Skeletal muscle tissue (tissue), 4 donors: ENCODE measurements around the gene CHCHD6. TPM values are rescaled to one million over a fixed set of nuclear protein-coding genes. Genes with fewer than 3 reads are reported as not detected.

Experiments
- H3K27ac ChIP-seq: one replicate; pipeline ENCODE4 v1.7.0; 2013; ENCODE audit warnings: mild to moderate bottlenecking, low read depth, low read length, inconsistent platforms
- H3K27me3 ChIP-seq, 3 donors: one replicate each; pipeline ENCODE4 v1.7.0; 2013; ENCODE audit warnings: low read length in 3 of 3; ENCODE audit not compliant: control insufficient read depth in 3 of 3, insufficient read depth in 3 of 3
- H3K36me3 ChIP-seq, 3 donors: one replicate each; pipeline ENCODE4 v1.7.0; 2013; ENCODE audit warnings: low read length in 3 of 3; ENCODE audit not compliant: control insufficient read depth in 3 of 3, insufficient read depth in 3 of 3
- H3K4me1 ChIP-seq, 3 donors: one replicate each; pipeline ENCODE4 v1.7.0; 2013; ENCODE audit warnings: low read length in 3 of 3, mild to moderate bottlenecking in 3 of 3; ENCODE audit not compliant: control insufficient read depth in 3 of 3, insufficient read depth in 3 of 3
- H3K4me3 ChIP-seq, 3 donors: one replicate each; pipeline ENCODE4 v1.7.0; 2013; ENCODE audit warnings: low read length in 3 of 3
- H3K9ac ChIP-seq, 3 donors: one replicate each; pipeline ENCODE4 v1.7.0; 2013; ENCODE audit warnings: low read length in 3 of 3, mild to moderate bottlenecking in 3 of 3, moderate library complexity in 2 of 3, low read depth in 1 of 3
- H3K9me3 ChIP-seq, 3 donors: one replicate each; pipeline ENCODE4 v1.7.0; 2013; ENCODE audit warnings: low read length in 3 of 3; ENCODE audit not compliant: control insufficient read depth in 3 of 3
- total RNA-seq: library from RNA; depleted of rRNA; stranded (reverse); fragments of >200 nt; gene quantifications from one replicate; pipeline ENCODE4 v1.2.3, GENCODE V29; 2014
- donor health status: Osteomylitis.

Gene CHCHD6
- total RNA-seq, 1 donor from 2014 or later: 8.9 TPM

DNA sequence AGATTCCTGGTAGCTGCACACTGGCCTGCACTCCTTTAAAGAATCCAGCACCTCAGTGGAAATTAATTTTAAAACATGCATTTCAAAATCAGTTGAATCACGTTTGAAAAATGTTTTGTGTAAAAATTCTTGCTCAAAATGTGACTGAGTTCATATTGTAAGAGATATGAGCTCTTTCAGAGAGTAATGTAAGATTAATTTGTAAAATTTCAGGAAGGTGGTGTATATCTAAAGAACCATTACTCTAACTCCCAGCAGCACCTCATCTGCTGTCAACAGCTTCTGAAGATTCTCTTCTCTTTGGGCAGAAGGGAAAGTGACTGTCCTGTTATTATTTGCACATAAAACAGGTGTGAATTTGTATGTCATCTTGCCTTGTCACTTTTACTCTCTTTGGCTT, 181.4 kb downstream of the CHCHD6 start:
- Histone ChIP-seq H3K27me3 (no peaks in the 10 kb centered on the region), H3K4me1 (no peaks in the 10 kb centered on the region), H3K9me3 (no peaks in the 10 kb centered on the region), H3K36me3 (no peaks in the 10 kb centered on the region), H3K4me3 (no peak overlapping the region), H3K27ac (no peak overlapping the region), H3K9ac (no peak overlapping the region)

GRCh38 chr3:126886217-126886616, 182.2 kb downstream of the CHCHD6 start:
- H3K4me3 ChIP-seq: no peak overlapping the region
- no peaks in the 10 kb centered on the region for H3K36me3 ChIP-seq
- no peaks in the 10 kb centered on the region for H3K27me3 ChIP-seq

DNA sequence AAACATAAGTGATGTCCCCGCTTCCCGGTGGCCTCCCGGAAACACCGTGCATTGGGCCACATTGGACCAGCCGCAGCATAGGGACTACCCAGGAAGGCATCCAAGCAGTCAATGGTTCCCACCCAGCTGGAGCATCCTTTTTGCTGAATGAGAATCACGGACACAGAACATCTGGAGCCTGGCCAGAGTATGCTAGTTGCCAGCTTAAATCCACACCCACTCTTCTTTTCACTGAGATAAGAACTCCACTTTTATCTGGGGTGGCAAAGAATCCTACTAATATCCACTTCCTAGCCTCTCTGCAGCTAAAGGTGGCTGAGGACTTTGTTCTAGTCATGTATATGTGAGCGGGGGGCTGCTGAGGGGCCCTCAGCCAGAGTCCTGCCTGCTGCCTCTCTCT, 183.6 kb downstream of the CHCHD6 start:
- no peak overlapping the region for H3K4me3 ChIP-seq
- peaks cover 12 to 19% (median 17%) of the 10 kb centered on the region in 3 donors for H3K4me1 ChIP-seq

More at GRCh38 chr3:126886217-126886616, 182.2 kb downstream of the CHCHD6 start:
- Histone ChIP-seq H3K4me1 (peaks cover under 1 to 4% (median 4%) of the 10 kb centered on the region in 3 donors), H3K9me3 (no peaks in the 10 kb centered on the region), H3K9ac (no peak overlapping the region), H3K27ac (no peak overlapping the region)

DNA sequence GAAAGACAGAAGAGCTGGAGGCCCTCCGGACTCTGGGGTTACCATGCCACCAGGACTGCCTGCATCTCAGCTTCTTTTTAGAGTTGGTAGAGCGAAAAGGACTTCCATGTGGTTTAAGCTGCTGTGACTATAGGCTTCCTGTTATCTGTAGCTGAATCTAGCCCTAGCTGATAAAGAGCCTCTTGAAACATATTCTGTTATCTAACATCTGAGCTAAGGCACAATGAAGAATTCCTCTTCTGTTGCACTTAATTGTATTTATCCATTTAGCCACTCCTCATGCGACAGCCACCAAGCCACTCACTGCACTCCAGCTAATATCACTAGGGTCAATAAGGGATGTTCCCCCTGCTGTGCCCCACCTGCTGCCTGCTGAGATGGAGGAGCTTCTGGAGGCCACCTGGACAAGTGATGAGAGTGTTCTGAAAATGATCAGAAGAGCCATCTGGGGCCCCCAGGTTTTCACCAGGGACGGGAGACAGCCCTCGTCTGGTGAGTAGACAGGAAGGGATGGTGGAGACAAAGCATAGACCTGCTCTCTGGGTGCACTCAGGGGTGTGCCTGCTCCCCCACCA, 184.2 kb downstream of the CHCHD6 start:
- Histone ChIP-seq H3K27me3 (no peaks in the 10 kb centered on the region), H3K9me3 (no peaks in the 10 kb centered on the region), H3K4me1 (peaks cover 15 to 23% (median 20%) of the 10 kb centered on the region in 3 donors), H3K36me3 (no peaks in the 10 kb centered on the region), H3K9ac (no peak overlapping the region), H3K4me3 (no peak overlapping the region), H3K27ac (no peak overlapping the region)

More for the DNA sequence above, 183.6 kb downstream of the CHCHD6 start:
- Histone ChIP-seq H3K27ac (no peak overlapping the region), H3K9ac (no peak overlapping the region), H3K9me3 (no peaks in the 10 kb centered on the region), H3K36me3 (no peaks in the 10 kb centered on the region), H3K27me3 (no peaks in the 10 kb centered on the region)

- Histone ChIP-seq H3K36me3 (no peaks in the 10 kb centered on the region), H3K27me3 (no peaks in the 10 kb centered on the region), H3K9ac (no peak overlapping the region), H3K4me1 (peaks cover 23 to 34% (median 32%) of the 10 kb centered on the region in 3 donors), H3K27ac (no peak overlapping the region), H3K4me3 (no peak overlapping the region), H3K9me3 (no peaks in the 10 kb centered on the region)
These were observed 185.5 kb downstream of the CHCHD6 start for GRCh38 chr3:126889276-126890201.

GRCh38 chr3:126891141-126891540, 187.1 kb downstream of the CHCHD6 start:
- no peak overlapping the region for H3K4me3 ChIP-seq
- H3K36me3 ChIP-seq: no peaks in the 10 kb centered on the region
- H3K27ac ChIP-seq: no peak overlapping the region
- no peaks in the 10 kb centered on the region for H3K27me3 ChIP-seq
- H3K9ac ChIP-seq: peak overlapping the region in 1 of 3 donors; percentile 33
- H3K9me3 ChIP-seq: no peaks in the 10 kb centered on the region
- peaks cover 35 to 50% (median 47%) of the 10 kb centered on the region in 3 donors for H3K4me1 ChIP-seq

DNA sequence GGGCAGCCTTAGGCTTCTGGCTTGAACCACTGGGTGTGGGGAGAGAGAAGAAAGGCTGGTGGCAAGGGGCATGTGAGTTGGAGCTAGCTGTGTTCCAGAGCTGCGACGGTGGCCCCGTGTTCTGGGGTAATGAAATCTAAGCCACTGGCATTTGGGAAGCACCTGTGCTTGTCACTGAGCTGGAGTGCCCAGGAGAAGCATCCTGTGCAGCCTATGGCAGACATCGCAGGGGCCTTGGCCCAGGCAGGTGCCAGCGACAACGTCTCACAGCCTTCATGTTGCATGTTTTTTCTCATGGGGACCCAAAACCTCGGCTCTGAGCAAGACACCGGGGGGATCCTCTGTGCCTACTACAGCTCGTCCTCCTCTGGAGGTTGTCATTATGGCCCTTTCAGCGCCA, 187.8 kb downstream of the CHCHD6 start:
- Histone ChIP-seq H3K36me3 (no peaks in the 10 kb centered on the region), H3K4me1 (peaks cover 38 to 56% (median 53%) of the 10 kb centered on the region in 3 donors), H3K4me3 (no peak overlapping the region), H3K9ac (peak overlapping the region in 2 of 3 donors; percentile 16 to 33), H3K27ac (peak overlapping the region; percentile 41), H3K9me3 (no peaks in the 10 kb centered on the region), H3K27me3 (no peaks in the 10 kb centered on the region)

DNA sequence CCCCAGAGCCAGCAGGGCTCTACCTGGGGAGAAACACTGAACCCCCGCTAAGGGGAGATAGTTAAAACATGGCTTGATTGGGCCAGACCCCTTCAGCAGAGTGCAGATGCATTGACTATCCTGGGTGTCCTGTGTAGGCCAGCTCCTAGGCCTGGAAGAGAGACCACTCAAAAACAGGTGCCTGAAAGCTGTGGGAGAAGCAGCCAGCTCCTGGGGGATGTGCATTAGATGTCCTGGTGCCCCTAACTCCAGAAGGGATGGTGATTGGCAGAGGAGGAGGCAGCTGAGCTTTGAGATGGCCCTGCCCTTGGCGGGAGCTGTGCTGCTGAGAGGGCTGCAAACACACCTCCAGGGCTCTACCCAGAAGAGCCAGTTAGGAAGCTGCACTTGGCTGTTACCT, 189.6 kb downstream of the CHCHD6 start:
- no peak overlapping the region for H3K4me3 ChIP-seq
- H3K27ac ChIP-seq: peak overlapping the region; percentile 64
- H3K36me3 ChIP-seq: no peaks in the 10 kb centered on the region
- H3K27me3 ChIP-seq: no peaks in the 10 kb centered on the region
- no peaks in the 10 kb centered on the region for H3K9me3 ChIP-seq
- peaks cover 43 to 67% (median 62%) of the 10 kb centered on the region in 3 donors for H3K4me1 ChIP-seq
- H3K9ac ChIP-seq: peak overlapping the region in 2 of 3 donors; percentile 45 to 54

- H3K36me3 ChIP-seq: no peaks in the 10 kb centered on the region
- no peak overlapping the region for H3K27ac ChIP-seq
- H3K4me3 ChIP-seq: no peak overlapping the region
- H3K27me3 ChIP-seq: no peaks in the 10 kb centered on the region
- no peaks in the 10 kb centered on the region for H3K9me3 ChIP-seq
- no peak overlapping the region for H3K9ac ChIP-seq
- peaks cover 43 to 67% (median 62%) of the 10 kb centered on the region in 3 donors for H3K4me1 ChIP-seq
These were observed 190.4 kb downstream of the CHCHD6 start for GRCh38 chr3:126894475-126894874.
